Neural progenitor cell (in vitro differentiated cells): ENCODE results near the gene LRRK2. TPM values are rescaled to one million over a fixed set of nuclear protein-coding genes. Genes with fewer than 3 reads are reported as not detected.
"Not testable (repeated sequence)": the region's sequence is repeated elsewhere in the genome, so short reads cannot be mapped to it uniquely, and the experiment has no call there.

ENCODE experiments used
- DNase-seq: peaks from one replicate; pipeline ENCODE4 v3.0.0-alpha.2; 2016; ENCODE audit warnings: low spot score
- H2AFZ ChIP-seq: fragments of 200-600 bp; sonication (generic); replicated peaks from 2 replicates; pipeline ENCODE4 v1.6.1; 2016; ENCODE audit warnings: antibody characterized with exemption
- H3F3A ChIP-seq: fragments of 200-600 bp; sonication (generic); 2 replicates; pipeline ENCODE4 v1.6.1; 2016; ENCODE audit warnings: antibody characterized with exemption, low read depth
- H3K27ac ChIP-seq: fragments of 200-600 bp; sonication (generic); 2 replicates; pipeline ENCODE4 v1.5.1; 2016; ENCODE audit warnings: mild to moderate bottlenecking
- H3K27me3 ChIP-seq: fragments of 200-600 bp; sonication (generic); 2 replicates; pipeline ENCODE4 v1.6.1; 2016; ENCODE audit warnings: mild to moderate bottlenecking, moderate library complexity
- H3K36me3 ChIP-seq: fragments of 200-600 bp; sonication (generic); 2 replicates; pipeline ENCODE4 v1.5.1; 2016
- H3K4me1 ChIP-seq: fragments of 200-600 bp; sonication (generic); 2 replicates; pipeline ENCODE4 v1.6.1; 2016; ENCODE audit warnings: mixed run types
- H3K4me2 ChIP-seq: fragments of 200-600 bp; sonication (generic); 2 replicates; pipeline ENCODE4 v1.6.1; 2016
- H3K4me3 ChIP-seq: fragments of 200-600 bp; sonication (generic); 2 replicates; pipeline ENCODE4 v1.5.1; 2016
- H3K79me2 ChIP-seq: fragments of 200-600 bp; sonication (generic); 2 replicates; pipeline ENCODE4 v1.6.1; 2016; ENCODE audit warnings: low read depth
- H3K9ac ChIP-seq: fragments of 200-600 bp; sonication (generic); 2 replicates; pipeline ENCODE4 v1.6.1; 2016
- H3K9me3 ChIP-seq: fragments of 200-600 bp; sonication (generic); 2 replicates; pipeline ENCODE4 v1.5.1; 2016; ENCODE audit warnings: low read depth
- H4K20me1 ChIP-seq: fragments of 200-600 bp; sonication (generic); 2 replicates; pipeline ENCODE4 v1.6.1; 2016; ENCODE audit warnings: low read depth
- H3K27ac Mint-ChIP-seq: 3 replicates; pipeline ENCODE4 v1.8.0; 2021; ENCODE audit warnings: mixed read lengths
- H3K27me3 Mint-ChIP-seq: 2 replicates; pipeline ENCODE4 v1.8.0; 2022; ENCODE audit warnings: low read depth, mild to moderate bottlenecking, inconsistent platforms, moderate library complexity, mixed read lengths; ENCODE audit not compliant: insufficient read depth
- H3K36me3 Mint-ChIP-seq: 3 replicates; pipeline ENCODE4 v1.8.0; 2021; ENCODE audit warnings: mixed read lengths
- H3K4me1 Mint-ChIP-seq: 3 replicates; pipeline ENCODE4 v1.8.0; 2021; ENCODE audit warnings: mixed read lengths
- H3K4me3 Mint-ChIP-seq: 3 replicates; pipeline ENCODE4 v1.8.0; 2021; ENCODE audit warnings: mild to moderate bottlenecking, moderate library complexity, mixed read lengths
- H3K9me3 Mint-ChIP-seq: 3 replicates; pipeline ENCODE4 v1.8.0; 2020; ENCODE audit warnings: mixed read lengths
- EZH2 ChIP-seq: fragments of 200-600 bp; sonication (generic); IDR thresholded peaks from 2 replicates; pipeline ENCODE4 v1.6.1; 2017; ENCODE audit warnings: antibody characterized with exemption, mild to moderate bottlenecking, moderate library complexity
- EZH2phosphoT487 ChIP-seq: fragments of 200-600 bp; sonication (generic); IDR thresholded peaks from 2 replicates; pipeline ENCODE4 v1.6.1; 2017; ENCODE audit warnings: antibody characterized with exemption
- total RNA-seq: library from RNA; depleted of rRNA; stranded (reverse); fragments of >200 nt; gene quantifications from 2 replicates; pipeline ENCODE4 v1.2.3, GENCODE V29; 2015; ENCODE audit warnings: low replicate concordance
- TF ChIP-seq, protein P1 (sequence below): fragments of 200-600 bp; sonication (generic); IDR thresholded peaks from 2 replicates; pipeline ENCODE4 v1.5.1; 2017; ENCODE audit warnings: antibody characterized with exemption, mild to moderate bottlenecking

Gene LRRK2
- total RNA-seq, 1 donor from 2014 or later = 0.11 TPM

DNA sequence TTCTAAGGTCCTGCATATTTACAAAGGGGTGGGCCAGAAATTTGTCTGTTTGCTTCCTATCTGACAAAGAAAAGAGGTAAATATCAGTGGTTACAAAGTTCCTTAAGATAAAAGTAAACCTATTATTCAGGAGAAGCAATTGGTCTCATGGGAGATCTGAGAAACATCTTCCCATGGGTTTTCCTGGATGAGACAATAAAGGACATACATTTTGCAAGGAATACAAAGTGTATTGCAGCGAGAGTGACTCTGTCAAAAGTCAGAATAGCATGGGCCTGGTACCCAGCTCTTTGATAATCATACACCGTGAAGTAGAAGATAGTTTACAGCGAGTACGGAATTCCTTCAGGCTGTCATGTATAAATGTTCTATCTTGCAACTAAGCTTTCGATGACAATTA lies 14.2 kb downstream of the LRRK2 start:
- Histone ChIP-seq H3K9me3 (no peaks in the 10 kb centered on the region), H3K4me2 (no peak overlapping the region), H3K4me1 (no peaks in the 10 kb centered on the region), H3K79me2 (no peaks in the 10 kb centered on the region), H3K27ac (no peak overlapping the region), H3K9ac (no peak overlapping the region), H2AFZ (no peak overlapping the region), H3K36me3 (no peaks in the 10 kb centered on the region), H4K20me1 (no peaks in the 10 kb centered on the region), H3K27me3 (no peaks in the 10 kb centered on the region), H3F3A (no peaks in the 10 kb centered on the region), H3K4me3 (no peak overlapping the region)
- Mint-ChIP-seq H3K36me3 (no peaks in the 10 kb centered on the region), H3K4me3 (no peak overlapping the region), H3K9me3 (no peaks in the 10 kb centered on the region), H3K4me1 (no peaks in the 10 kb centered on the region), H3K27me3 (no peaks in the 10 kb centered on the region), H3K27ac (no peak overlapping the region)
- TF ChIP-seq EZH2phosphoT487 = no peak
- no peak for TF ChIP-seq EZH2
- TF ChIP-seq, protein P1, sequence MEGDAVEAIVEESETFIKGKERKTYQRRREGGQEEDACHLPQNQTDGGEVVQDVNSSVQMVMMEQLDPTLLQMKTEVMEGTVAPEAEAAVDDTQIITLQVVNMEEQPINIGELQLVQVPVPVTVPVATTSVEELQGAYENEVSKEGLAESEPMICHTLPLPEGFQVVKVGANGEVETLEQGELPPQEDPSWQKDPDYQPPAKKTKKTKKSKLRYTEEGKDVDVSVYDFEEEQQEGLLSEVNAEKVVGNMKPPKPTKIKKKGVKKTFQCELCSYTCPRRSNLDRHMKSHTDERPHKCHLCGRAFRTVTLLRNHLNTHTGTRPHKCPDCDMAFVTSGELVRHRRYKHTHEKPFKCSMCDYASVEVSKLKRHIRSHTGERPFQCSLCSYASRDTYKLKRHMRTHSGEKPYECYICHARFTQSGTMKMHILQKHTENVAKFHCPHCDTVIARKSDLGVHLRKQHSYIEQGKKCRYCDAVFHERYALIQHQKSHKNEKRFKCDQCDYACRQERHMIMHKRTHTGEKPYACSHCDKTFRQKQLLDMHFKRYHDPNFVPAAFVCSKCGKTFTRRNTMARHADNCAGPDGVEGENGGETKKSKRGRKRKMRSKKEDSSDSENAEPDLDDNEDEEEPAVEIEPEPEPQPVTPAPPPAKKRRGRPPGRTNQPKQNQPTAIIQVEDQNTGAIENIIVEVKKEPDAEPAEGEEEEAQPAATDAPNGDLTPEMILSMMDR = no peak
- DNase-seq = no peak

DNA sequence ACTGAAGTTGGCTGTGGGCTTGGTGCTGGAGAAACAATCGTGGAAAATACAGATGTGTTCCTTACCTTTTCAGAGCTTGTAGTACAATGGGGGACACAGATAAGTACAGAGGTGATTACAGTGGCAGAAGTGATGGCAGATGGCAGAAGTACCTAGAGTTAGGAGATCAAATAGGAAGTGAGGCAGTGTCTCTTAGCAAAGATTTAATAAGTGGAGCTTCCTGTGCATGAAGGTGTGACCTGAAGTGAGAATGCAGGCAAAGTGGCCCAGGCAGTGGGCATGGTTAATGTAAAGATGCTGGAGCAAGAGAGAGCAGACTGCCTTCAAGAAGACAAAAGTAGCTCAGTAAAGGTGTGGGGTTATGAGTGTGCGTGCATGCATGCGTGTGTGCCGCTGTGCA lies 16.0 kb downstream of the LRRK2 start:
- DNase-seq = no peak
- Histone ChIP-seq H3K36me3 (no peaks in the 10 kb centered on the region), H3K4me3 (no peak overlapping the region), H3K4me2 (no peak overlapping the region), H3K27ac (no peak overlapping the region), H3K27me3 (no peaks in the 10 kb centered on the region), H3K4me1 (no peaks in the 10 kb centered on the region), H2AFZ (no peak overlapping the region), H3K9me3 (no peaks in the 10 kb centered on the region), H3K79me2 (no peaks in the 10 kb centered on the region), H4K20me1 (no peaks in the 10 kb centered on the region), H3K9ac (no peak overlapping the region), H3F3A (no peaks in the 10 kb centered on the region)
- Mint-ChIP-seq H3K27ac (no peak overlapping the region), H3K4me1 (no peaks in the 10 kb centered on the region), H3K9me3 (no peaks in the 10 kb centered on the region), H3K4me3 (no peak overlapping the region), H3K27me3 (no peaks in the 10 kb centered on the region), H3K36me3 (no peaks in the 10 kb centered on the region)
- TF ChIP-seq, protein P1 = no peak

DNA sequence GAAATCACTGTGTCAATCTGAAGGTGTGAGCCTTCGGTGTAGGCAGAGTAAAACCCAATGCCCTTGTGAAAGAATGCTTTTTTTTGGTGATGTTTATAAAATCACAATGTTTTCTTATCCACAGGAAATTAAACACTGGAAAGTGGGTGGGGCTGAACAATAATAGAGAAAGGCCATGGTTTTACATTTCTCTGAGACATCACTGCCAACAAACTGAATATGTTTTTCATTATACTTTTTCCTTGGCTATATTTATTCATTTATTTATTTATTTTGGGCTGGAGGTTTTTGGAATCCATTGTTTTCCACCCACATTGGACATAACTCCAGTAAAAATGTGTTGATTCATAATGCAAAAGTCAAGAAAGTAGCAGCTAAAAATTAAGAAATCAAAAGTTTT lies 16.9 kb downstream of the LRRK2 start:
- no peak for DNase-seq
- Histone ChIP-seq H3K9me3 (no peaks in the 10 kb centered on the region), H3K27me3 (no peaks in the 10 kb centered on the region), H3K79me2 (no peaks in the 10 kb centered on the region), H3K4me2 (no peak overlapping the region), H4K20me1 (no peaks in the 10 kb centered on the region), H3K4me3 (no peak overlapping the region), H3K4me1 (no peaks in the 10 kb centered on the region), H3K27ac (no peak overlapping the region), H2AFZ (no peak overlapping the region), H3F3A (no peaks in the 10 kb centered on the region), H3K9ac (no peak overlapping the region), H3K36me3 (no peaks in the 10 kb centered on the region)
- H3K9me3 Mint-ChIP-seq = no peaks in the 10 kb centered on the region
- TF ChIP-seq, protein P1 = no peak
- TF ChIP-seq EZH2 = no peak
- TF ChIP-seq EZH2phosphoT487 = no peak
- H3K4me1 Mint-ChIP-seq = no peaks in the 10 kb centered on the region
- no peaks in the 10 kb centered on the region for H3K27me3 Mint-ChIP-seq
- H3K27ac Mint-ChIP-seq = no peak overlapping the region
- H3K36me3 Mint-ChIP-seq = no peaks in the 10 kb centered on the region
- H3K4me3 Mint-ChIP-seq = no peak overlapping the region

DNA sequence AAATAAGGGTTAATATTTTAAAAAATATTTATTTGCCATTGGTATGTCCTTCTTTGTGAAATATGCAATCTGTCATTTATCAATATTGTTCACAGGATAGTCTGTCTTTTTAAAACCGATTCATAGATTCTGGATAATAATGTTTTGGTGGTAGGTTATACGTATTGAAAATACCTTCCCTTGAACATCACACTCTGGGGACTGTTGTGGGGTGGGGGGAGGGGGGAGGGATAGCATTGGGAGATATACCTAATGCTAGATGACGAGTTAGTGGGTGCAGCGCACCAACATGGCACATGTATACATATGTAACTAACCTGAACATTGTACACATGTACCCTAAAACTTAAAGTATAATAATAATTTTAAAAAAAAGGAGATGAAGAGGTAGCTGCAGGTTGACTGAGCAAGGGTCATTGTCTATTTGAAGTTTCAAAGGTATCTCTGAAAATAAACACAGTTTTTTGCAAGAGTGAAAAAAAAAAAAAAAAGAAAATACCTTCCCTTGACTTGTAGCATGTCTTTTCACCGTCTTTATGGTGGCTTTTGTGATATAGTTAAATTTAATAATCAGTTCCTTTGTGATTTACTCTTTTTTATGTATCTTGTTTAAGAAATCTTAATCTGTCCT lies 19.8 kb downstream of the LRRK2 start:
- not testable (repeated sequence) for H2AFZ ChIP-seq, H3K4me1 Mint-ChIP-seq, H3K9ac ChIP-seq, H3K4me3 Mint-ChIP-seq, H3K36me3 ChIP-seq, H3K27me3 Mint-ChIP-seq, H3K4me2 ChIP-seq, H3K4me1 ChIP-seq, H3K27ac ChIP-seq, H4K20me1 ChIP-seq, H3K9me3 ChIP-seq, H3F3A ChIP-seq, H3K79me2 ChIP-seq, H3K4me3 ChIP-seq, H3K9me3 Mint-ChIP-seq, DNase-seq, H3K27me3 ChIP-seq, H3K27ac Mint-ChIP-seq, H3K36me3 Mint-ChIP-seq
